Activated B cell treated with CpG ODN at 0.5 μM for 24 hours (primary cell): ENCODE measurements around the gene UTS2R. TPM values are rescaled to one million over a fixed set of nuclear protein-coding genes. Genes with fewer than 3 reads are reported as not detected.

ENCODE experiments used
- ATAC-seq: fragments of 200-7000 bp; cut with Tn5 transposase; one replicate; pipeline ENCODE4 v1.10.0; 2021; ENCODE audit warnings: low read depth, mild to moderate bottlenecking, moderate library complexity
- CTCF ChIA-PET: fragments of 350-600 bp; sonication (Branson Sonifier 250); formaldehyde crosslinking; loops from one replicate; lab custom pipeline; 2021; ENCODE audit warnings: antibody characterized with exemption; lab: Charles Lee
- POLR2A ChIA-PET: fragments of 350-600 bp; sonication (Branson Sonifier 250); formaldehyde crosslinking; loops from one replicate; lab custom pipeline; 2021; ENCODE audit warnings: antibody characterized with exemption; lab: Charles Lee
- DNase-seq: peaks from one replicate; pipeline ENCODE4 v3.0.0; 2022
- H3K27ac Mint-ChIP-seq: one replicate; pipeline ENCODE4 v1.8.0; 2020; ENCODE audit warnings: mixed read lengths
- H3K27me3 Mint-ChIP-seq: one replicate; pipeline ENCODE4 v1.8.0; 2021; ENCODE audit warnings: mixed read lengths
- H3K36me3 Mint-ChIP-seq: one replicate; pipeline ENCODE4 v1.8.0; 2021; ENCODE audit warnings: low read depth, mixed read lengths
- H3K4me1 Mint-ChIP-seq: one replicate; pipeline ENCODE4 v1.8.0; 2021; ENCODE audit warnings: mixed read lengths
- H3K4me3 Mint-ChIP-seq: one replicate; pipeline ENCODE4 v1.8.0; 2020; ENCODE audit warnings: mild to moderate bottlenecking, mixed read lengths
- H3K9me3 Mint-ChIP-seq: one replicate; pipeline ENCODE4 v1.8.0; 2020; ENCODE audit warnings: mixed read lengths
- intact Hi-C: fragments of 100-400 bp; cut with micrococcal nuclease; formaldehyde crosslinking; loops from one replicate; pipeline ENCODE4 v1.15.1; 2024
- total RNA-seq: library from RNA; stranded (reverse); gene quantifications from 2 replicates; pipeline ENCODE4 v1.2.3, GENCODE V29; 2022
- TF ChIP-seq, protein P1 (sequence below): fragments of 200-600 bp; IDR thresholded peaks from one replicate; pipeline ENCODE4 v1.8.0; 2022; ENCODE audit warnings: antibody characterized with exemption, mild to moderate bottlenecking

Gene UTS2R
- total RNA-seq, 1 donor from 2014 or later, result not detected

DNA sequence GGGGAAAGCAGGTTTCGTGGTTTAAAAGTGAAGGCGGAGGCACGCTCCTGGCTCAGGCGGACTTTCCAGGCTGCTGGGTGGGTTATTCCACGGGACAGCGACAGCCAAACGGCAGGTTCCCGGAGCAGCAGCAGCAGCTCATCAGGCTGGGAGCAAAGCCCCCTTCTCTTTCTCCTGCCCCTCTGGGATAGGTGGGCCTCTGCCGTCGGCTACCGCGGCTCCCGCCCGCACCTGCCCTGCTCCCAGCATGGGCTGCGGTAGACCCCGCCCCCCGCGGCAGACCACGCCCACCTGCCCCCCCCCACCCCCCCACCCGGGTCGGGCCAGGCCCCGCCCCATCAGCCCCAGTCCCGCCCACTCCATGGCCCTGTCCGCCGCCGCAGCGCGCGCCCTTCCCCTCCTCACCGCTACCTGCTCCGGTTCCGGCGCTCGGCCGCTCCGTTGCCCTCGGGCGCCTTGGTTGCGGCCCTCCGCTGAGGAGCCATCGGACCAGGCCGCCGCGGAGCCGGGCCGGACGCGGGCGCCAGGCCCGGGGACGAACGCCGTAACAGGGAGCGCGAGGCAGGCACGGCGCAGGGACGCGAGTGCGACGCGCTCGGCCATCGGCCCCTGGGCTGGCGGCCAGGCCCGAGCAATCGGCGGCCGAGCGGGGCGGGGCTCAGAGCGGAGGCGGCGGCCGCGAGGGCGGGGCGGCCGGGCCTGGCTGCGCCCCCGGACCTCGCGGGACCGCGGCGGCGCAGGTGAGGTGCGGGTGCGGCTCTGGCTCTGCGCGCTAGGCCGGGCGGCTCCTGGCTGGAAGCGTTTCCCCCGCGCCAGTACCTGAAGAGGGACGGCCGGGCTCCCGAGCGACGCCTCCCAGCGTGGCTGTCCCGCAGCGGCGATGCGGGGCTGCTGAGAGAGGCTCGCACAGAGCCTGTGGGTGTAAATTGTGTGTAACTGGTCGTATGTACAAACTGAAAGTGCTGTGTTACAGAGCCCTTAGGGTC is 46.7 kb downstream of the UTS2R start, which contains the start of the genes HEXD and OGFOD3:
Gene HEXD (plus strand): TSS at position 347 of the 986 bp plus-strand sequence. CDS start 1,453 bp downstream, outside the sequence.
Gene OGFOD3 (minus strand): TSS at position 586 of the 986 bp plus-strand sequence. CDS start 101 bp downstream, at position 485.
- Mint-ChIP-seq H3K4me3 (peak within 1 kb of the TSS; percentile 83), H3K27me3 (no peaks in the 10 kb centered on the region), H3K4me1 (peaks cover 29% of the 10 kb centered on the region), H3K27ac (peak within 1 kb of the TSS; percentile 69), H3K9me3 (no peaks in the 10 kb centered on the region), H3K36me3 (peaks cover 46% of the 10 kb centered on the region)
- TF ChIP-seq, protein P1, sequence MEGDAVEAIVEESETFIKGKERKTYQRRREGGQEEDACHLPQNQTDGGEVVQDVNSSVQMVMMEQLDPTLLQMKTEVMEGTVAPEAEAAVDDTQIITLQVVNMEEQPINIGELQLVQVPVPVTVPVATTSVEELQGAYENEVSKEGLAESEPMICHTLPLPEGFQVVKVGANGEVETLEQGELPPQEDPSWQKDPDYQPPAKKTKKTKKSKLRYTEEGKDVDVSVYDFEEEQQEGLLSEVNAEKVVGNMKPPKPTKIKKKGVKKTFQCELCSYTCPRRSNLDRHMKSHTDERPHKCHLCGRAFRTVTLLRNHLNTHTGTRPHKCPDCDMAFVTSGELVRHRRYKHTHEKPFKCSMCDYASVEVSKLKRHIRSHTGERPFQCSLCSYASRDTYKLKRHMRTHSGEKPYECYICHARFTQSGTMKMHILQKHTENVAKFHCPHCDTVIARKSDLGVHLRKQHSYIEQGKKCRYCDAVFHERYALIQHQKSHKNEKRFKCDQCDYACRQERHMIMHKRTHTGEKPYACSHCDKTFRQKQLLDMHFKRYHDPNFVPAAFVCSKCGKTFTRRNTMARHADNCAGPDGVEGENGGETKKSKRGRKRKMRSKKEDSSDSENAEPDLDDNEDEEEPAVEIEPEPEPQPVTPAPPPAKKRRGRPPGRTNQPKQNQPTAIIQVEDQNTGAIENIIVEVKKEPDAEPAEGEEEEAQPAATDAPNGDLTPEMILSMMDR, result no peak
- ChIA-PET POLR2A (interaction anchor here (0.6 to 3.9 kb wide), 12 partner anchors 23 to 865 kb away, joined by 3 to 62 read pairs (median 5); partner anchors contain the start of genes CYBC1 and NARF), CTCF (no interaction called here)
- intact Hi-C loops, result loop anchor here (1.0 to 5.0 kb wide), 7 partner anchors 17 to 279 kb away; partner anchors contain the start of genes CSNK1D, NARF and RAB40B
- peak; percentile 95 for DNase-seq
- ATAC-seq, result peak; percentile 87

DNA sequence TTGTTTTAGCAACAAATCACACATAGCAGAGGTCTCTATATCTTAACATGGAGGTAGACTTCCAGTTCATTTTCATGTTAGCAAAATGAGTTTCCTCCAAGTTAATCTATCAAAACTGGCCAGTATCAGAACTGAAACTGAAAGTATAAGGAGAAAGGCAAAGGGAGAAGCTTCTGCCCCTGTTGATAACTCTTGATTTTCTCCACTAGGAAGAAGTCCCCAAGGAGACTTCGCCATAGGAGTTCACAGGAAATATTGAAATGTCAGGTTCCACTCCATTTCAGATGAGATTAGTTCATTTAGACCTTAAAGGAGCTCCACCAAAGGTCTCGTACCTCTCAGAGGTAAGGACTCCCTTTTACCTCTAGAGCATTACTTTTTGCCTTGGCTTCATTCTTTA is 48.0 kb downstream of the UTS2R start:
- Mint-ChIP-seq H3K27ac (peak overlapping the region; percentile 69), H3K36me3 (peaks cover 43% of the 10 kb centered on the region), H3K4me1 (peaks cover 25% of the 10 kb centered on the region), H3K9me3 (no peaks in the 10 kb centered on the region), H3K4me3 (peak overlapping the region; percentile 83), H3K27me3 (no peaks in the 10 kb centered on the region)
- intact Hi-C loops, result loop anchor here (2.0 to 5.0 kb wide), 3 partner anchors 15 to 278 kb away; partner anchors contain the start of gene RAB40B
- TF ChIP-seq, protein P1, result no peak
- no peak for DNase-seq
- CTCF ChIA-PET, result interaction anchor here (1.0 kb wide), 2 partner anchors 29 to 362 kb away, joined by 3 to 4 read pairs; no protein-coding TSS in a partner anchor
- ATAC-seq, result no peak
- POLR2A ChIA-PET, result interaction anchor here (0.5 to 3.9 kb wide), 11 partner anchors 12 to 127 kb away, joined by 3 to 62 read pairs (median 5); partner anchors contain the start of genes CYBC1 and NARF

DNA sequence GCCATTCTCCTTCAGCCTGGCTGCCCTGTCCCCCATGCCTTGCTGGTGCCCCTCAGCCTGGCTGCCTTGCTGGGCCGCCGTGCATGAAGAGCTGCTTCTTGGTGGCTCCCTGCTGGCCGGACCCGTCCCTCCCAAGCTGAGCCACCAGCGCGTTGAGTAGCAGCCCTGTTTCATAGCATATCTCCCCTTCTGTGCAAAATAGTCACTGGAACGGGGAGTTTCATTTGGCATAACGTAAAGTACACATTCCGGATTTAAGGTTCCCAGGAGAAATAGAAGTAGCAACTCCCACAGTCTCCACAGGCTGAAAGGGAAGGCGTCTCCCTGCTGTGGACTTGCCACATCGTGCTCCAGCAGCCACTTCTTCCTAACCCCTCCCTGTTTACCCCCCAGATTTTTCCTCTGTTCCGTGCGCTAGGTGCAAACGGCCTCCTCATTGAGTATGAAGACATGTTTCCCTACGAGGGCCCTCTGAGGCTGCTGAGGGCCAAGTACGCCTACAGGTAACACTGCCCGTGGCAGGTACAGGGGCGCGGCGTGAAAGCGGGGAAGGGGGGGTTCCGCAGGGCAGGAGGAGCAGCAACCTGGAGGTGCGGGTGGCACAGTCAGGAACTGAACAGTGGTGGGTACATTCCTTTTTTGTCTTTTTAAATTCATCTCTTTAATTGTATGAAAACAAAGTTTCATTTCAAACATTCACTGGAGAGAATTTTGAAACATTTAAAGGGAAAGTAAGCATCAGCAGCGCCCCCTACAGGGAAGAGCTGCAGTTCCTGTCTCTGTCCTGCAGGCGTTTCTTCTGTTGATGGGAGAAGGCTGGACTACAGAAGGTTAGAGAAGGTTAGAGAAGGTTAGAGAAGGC is 52.7 kb downstream of the UTS2R start:
- TF ChIP-seq, protein P1, result no peak
- Mint-ChIP-seq H3K9me3 (no peaks in the 10 kb centered on the region), H3K27ac (no peak overlapping the region), H3K27me3 (no peaks in the 10 kb centered on the region), H3K4me1 (peaks cover 24% of the 10 kb centered on the region), H3K4me3 (no peak overlapping the region), H3K36me3 (peaks cover 44% of the 10 kb centered on the region)
- intact Hi-C loops, result no loop called here
- ATAC-seq, result peak; percentile 52
- ChIA-PET CTCF (interaction anchor here (0.7 to 1.0 kb wide), 3 partner anchors 15 to 71 kb away, joined by 3 to 4 read pairs (median 3); no protein-coding TSS in a partner anchor), POLR2A (interaction anchor here (0.7 to 1.3 kb wide), 3 partner anchors 9 to 88 kb away, joined by 3 read pairs; no protein-coding TSS in a partner anchor)
- DNase-seq, result no peak

DNA sequence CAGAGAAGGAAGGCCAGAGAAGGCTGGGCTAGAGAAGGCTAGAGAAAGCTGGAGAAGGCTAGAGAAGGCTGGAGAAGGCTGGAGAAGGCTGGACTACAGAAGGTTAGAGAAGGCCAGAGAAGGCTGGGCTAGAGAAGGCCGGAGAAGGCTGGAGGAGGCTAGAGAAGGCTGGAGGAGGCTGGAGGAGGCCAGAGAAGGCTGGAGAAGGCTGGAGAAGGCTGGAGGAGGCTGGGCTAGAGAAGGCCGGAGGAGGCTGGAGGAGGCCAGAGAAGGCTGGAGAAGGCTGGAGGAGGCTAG is 53.2 kb downstream of the UTS2R start:
- H3K4me3 Mint-ChIP-seq, result no peak overlapping the region
- intact Hi-C loops, result no loop called here
- DNase-seq (no peak), ATAC-seq (no peak)
- H3K36me3 Mint-ChIP-seq, result peaks cover 44% of the 10 kb centered on the region
- H3K27ac Mint-ChIP-seq, result no peak overlapping the region
- H3K27me3 Mint-ChIP-seq, result no peaks in the 10 kb centered on the region
- peaks cover 24% of the 10 kb centered on the region for H3K4me1 Mint-ChIP-seq
- TF ChIP-seq, protein P1, result no peak
- POLR2A ChIA-PET, result interaction anchor here (1.0 to 1.3 kb wide), 2 partner anchors 9 to 33 kb away, joined by 3 read pairs; no protein-coding TSS in a partner anchor
- H3K9me3 Mint-ChIP-seq, result no peaks in the 10 kb centered on the region
- CTCF ChIA-PET, result interaction anchor here (0.7 to 1.0 kb wide), 3 partner anchors 16 to 72 kb away, joined by 3 to 4 read pairs (median 3); no protein-coding TSS in a partner anchor

Other genes starting within 250 kb of the UTS2R start
- gene CCDC57, start 158.9 kb upstream of the UTS2R start, total RNA-seq, result 56.6 TPM in 2 replicates
- gene SLC16A3, start 142.7 kb upstream of the UTS2R start, total RNA-seq, result 24.6 and 26.5 TPM in 2 replicates
- 147 and 170 TPM in 2 replicates for gene CSNK1D, start 98.1 kb upstream of the UTS2R start, total RNA-seq
- gene CD7, start 54.2 kb upstream of the UTS2R start, total RNA-seq, result 0.32 and 0.42 TPM in 2 replicates
- not detected in 2 replicates for gene SECTM1, start 38.0 kb upstream of the UTS2R start, total RNA-seq
- gene TEX19, start 12.5 kb upstream of the UTS2R start, total RNA-seq, result not detected in 2 replicates
- 69.5 and 88.8 TPM in 2 replicates for gene HEXD, start 46.6 kb downstream of the UTS2R start, total RNA-seq
- gene OGFOD3, start 46.8 kb downstream of the UTS2R start, total RNA-seq, result 29.5 and 35.0 TPM in 2 replicates
- 405 and 501 TPM in 2 replicates for gene CYBC1, start 79.0 kb downstream of the UTS2R start, total RNA-seq
- gene NARF, start 87.0 kb downstream of the UTS2R start, total RNA-seq, result 77.8 and 81.9 TPM in 2 replicates
- 56.4 and 60.4 TPM in 2 replicates for gene FOXK2, start 148.0 kb downstream of the UTS2R start, total RNA-seq